Left renal cortex interstitium (tissue), 4 donors: ENCODE data around the gene MAMLD1. TPM values are rescaled to one million over a fixed set of nuclear protein-coding genes. Genes with fewer than 3 reads are reported as not detected.

ENCODE experiments used
- DNase-seq, 4 donors: peaks; one replicate each; pipeline ENCODE4 v3.0.0-alpha.2; 2013; ENCODE audit warnings: low read depth in 4 of 4, low spot score in 2 of 4, missing footprints in 1 of 4
- polyA plus RNA-seq, 4 donors: library from polyadenylated mRNA; unstranded; fragments of 120-200 nt; gene quantifications; one replicate each; pipeline ENCODE4 v1.2.1, GENCODE V29; 2013; ENCODE audit not compliant: insufficient read length in 4 of 4

MAMLD1 gene
- polyA plus RNA-seq, 4 donors = 6.4 to 7.8 (median 7.3) TPM

DNA sequence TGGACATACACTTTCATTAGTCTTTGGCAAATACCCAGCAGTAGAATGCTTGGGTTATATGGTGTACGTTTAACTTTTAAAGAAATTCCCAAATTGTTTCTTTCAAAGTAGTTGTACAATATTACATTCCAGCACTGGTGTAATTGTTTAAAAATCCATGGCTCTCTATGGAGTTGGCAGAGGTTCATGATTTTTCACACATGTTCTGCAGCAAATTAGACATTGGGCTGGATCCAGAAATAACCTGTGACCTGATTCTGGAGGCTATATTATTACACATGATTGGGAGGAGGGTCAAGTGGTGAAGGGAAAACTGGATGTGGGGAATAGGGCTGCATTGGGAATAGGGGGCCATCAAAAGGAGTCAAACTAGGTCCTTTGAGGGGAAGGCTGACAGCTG, 41.9 kb downstream of the MAMLD1 start:
- DNase-seq = no peak

DNA sequence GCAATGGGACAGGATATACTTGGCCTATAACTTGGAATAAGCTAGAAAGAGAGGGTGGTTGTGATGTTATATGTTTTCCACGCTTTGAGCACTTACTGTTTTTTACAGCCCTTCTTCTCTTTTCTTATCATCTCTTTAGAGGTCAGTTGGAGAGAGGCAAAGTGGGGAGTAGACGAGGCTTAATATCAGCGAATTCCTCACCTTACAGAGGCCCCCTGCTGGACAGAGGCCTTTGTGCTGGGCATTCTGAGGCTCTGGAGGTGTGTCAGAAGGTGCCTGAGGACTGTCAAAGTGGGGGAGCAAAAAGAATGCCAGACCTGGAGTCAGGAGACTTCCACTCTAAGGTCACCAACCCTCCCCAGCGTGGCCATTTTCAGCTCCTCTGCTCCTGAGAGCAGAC, 42.5 kb downstream of the MAMLD1 start:
- no peak for DNase-seq

DNA sequence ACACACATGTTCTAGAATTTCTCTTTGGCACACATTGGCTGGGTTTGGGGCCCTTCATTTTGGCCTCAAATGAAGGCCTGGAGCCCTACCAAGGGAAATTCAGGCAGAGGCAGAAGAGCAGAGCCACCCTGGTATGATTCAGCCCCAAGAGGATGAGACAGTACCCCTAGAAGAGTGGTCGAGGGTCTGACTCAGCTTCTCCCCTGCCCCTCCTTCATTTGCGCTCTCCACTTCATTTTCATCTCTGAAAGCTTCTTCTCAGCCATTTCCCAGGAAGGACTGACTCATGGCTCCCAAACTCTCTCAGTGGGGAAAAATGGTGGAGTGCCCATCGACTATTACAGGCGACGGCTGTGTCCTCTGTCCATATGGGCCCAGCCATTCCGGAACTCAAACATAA, 43.5 kb downstream of the MAMLD1 start:
- DNase-seq = no peak

DNA sequence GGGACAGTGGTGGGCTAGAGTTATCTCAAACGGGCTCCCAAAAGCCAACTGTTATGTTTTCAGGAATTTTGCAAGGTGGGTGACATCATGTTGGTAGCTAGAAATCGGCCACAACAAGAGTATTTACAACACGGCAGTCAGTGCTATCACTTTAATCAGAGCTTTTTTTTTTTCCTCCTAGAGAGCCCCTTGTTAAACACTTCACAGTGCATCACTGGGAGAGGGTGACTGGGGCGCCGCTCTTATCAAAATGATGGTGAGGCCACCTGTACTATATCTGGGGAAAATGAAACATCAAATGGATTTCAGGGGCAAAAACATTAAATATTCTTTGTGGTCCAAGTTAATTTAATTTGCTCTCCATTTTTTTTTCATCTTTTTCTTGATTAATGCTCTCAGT, 44.9 kb downstream of the MAMLD1 start:
- no peak for DNase-seq

DNA sequence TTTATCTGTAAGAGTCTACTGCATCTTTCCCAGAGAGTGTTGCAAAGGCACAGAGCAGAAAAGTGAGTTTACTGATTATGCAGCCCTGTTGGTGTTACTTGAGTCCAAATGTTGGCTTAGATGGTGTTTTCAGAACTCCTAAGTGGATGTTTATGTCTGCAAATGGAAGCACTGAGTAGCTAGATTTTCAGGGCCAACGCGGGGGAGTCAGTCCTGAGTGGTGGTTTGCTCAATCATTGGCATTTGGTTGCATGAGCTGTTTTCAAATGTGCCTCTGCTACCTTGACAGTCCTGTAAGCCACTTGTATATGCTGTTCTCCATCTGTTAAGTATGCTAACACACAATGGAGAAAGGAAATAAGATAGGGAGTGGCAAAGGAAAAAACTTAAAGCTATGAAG, 45.4 kb downstream of the MAMLD1 start:
- DNase-seq = no peak

DNA sequence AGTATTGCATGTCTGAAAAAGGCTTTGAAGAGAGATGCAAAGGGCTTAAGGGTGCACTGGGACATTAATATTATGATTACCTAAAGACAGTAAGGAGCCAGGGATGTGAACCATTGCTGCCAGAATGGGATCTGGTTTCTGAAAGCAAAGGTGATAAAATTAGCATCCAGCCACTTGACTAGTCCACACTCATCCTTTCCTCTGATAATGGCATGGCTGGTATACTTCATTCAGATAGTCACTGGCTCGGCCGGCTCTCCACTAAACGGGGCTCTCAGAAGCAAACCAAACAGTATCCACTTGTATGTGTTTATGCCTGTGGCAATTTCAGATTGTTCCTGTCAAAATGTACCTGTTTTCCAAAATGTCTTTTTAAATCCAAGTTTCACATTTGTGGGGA, 46.4 kb downstream of the MAMLD1 start:
- no peak for DNase-seq

DNA sequence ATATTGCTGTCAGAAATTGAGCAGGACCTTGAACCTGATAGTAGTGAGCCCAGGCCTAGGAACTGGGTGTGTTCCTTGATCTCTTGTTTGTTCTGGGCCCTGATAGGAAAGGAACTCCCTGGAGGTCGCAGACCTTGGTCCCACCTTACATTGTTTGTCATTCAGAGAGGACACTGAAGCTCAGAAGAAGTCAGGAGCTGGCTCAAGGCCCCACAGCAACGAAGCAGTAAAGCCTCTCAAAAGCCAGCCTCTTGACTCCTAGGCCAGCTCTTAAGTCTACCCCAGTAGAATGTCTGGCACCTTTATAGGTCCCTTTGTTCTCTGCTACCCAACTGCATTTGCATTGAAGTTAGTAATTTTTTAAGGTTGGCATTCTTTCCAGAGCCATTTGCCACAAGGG, 46.8 kb downstream of the MAMLD1 start:
- DNase-seq = no peak

DNA sequence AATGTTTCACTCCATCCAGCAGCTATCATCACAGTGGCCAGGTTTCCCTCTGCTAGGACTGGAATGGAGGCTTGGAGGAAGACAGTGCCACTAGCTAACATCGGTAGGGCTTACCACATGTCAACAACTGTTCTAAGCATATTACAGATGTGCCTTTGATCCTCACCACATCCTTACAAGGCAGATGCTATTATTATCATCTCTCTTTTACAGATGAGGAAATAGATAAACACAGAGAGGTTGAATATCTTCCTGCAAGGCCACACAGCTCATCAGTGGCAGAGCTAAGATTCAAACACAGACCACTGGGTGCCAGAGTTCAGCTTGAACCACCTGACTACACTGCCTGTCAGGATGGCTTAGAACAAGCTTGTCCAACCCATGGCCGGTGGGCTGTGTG, 47.4 kb downstream of the MAMLD1 start:
- no peak for DNase-seq

DNA sequence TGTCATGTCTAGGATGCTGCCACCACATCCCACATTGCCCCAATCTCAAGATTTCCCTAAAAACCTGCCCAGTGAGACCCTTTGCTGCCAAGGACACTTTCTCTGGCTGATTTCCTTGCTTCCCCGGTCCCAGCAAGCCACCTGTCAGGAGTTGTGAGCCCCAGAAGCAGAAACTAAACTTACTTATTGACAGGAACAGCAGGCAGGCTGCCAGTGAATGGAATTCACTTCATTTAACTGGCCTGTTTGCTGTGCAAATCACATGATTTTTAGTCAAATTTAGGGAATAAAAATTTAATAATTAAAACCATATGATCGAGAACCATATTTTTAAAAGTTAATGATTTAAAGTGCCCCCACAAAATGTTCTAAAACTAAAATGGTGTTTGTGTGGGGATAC, 48.5 kb downstream of the MAMLD1 start:
- DNase-seq = no peak

DNA sequence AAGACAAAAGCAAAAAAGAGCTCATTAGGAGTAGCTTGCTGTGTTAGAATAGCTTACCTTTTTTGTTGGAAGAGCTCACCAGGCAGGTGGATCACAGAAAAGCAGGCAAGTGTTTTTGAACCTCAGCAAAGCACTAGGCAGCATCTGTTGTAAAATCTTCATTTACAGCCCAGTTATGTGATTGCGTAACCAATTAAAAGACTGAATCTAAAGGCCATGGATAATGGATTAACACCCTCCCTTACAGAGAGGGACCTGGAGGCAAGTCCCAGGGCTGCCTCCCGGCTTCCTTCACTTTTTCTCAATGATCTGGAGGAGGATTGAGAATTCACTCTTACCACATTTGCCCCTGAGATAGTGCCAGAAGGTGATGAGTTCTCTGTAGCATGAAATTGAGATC, 51.1 kb downstream of the MAMLD1 start:
- DNase-seq = no peak

DNA sequence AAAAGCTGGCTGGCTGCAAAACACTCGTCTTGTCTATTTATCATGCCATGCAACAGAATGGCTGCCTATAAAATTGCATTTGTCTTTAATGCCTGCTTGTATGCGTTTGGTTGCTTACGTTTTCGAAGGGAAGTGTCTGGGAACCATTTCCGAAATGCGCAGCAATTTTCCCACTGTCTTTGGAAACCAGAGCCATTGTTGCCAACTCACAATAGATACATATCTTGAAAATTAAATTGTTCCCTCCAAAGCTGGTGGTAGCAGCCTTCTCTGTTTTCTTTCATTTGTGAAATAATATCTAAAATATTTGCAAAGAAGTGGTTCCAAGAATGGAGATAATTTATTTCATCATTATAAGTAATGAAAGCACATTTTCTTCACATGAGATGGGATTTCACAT, 53.4 kb downstream of the MAMLD1 start:
- no peak for DNase-seq

DNA sequence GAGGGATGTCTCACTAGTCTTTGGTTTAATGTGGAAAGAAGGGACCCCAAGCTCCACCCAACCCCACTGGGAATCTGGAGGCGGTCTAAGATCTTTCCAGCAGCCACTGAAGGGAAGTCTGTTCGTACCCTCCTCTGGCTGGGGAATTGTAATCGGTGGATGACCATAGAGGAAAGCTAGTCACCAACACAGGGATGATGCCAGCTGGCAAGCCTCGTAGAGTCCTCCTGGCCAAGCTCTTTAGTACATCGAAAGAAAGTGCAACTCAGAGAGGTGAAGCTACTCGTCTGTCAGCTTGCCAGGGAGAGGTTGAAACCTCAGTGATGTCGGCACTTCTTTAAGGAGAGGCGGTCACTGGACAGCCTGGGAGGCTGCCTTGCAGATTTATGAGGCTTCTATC, 58.7 kb downstream of the MAMLD1 start:
- no peak for DNase-seq

DNA sequence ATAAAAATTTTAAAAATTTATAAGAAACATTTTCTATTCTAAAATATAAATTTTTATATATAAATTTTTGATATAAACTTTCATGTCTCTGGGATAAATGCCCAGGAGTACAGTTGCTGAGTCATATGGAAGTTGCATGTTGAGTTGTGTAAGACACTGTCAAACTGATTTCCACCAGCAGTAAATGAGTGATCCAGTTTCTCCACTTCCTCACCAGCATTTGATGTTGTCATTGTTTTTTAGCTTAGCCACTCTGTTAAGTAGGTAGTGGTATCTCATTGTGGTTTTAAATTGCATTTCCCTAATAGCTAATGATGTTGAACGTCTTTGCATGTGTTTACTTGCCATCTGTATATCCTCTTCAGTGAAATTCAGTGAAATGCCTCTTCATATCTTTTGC, 66.5 kb downstream of the MAMLD1 start:
- DNase-seq = no peak

DNA sequence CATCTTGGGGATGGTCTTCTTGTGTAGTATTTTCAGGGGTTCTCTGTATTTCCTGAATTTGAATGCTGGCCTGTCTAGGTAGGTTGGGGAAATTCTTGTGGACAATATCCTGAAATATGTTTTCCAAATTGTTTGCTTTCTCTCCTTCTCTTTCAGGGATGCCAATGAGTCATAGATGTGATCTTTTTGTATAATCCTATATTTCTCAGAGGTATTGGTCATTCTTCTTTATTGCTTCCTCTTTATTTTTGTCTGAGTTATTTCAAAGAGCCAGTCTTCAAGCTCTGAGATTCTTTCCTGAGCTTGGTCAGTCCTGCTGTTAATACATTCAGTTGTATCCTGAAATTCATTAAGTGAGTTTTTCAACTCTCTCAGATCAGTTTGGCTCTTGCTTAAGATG, 73.1 kb downstream of the MAMLD1 start:
- DNase-seq = no peak

DNA sequence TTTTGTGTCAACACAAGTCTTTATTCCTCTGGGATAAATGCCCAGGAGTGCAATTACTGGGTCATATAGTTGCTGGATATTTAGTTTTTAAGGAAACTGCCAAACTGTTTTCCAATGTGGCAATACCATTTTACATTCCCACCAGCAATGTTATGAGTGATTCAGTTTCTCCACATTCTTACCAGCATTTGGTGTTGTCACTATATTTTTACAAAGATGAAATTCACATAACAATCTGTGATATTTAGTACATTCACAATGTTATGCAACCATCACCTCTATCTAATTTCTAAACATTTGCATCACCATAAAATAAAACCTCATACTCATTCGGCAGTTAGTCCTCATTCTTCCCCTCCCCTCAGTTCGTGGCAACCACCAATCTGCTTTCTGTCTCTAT, 75.0 kb downstream of the MAMLD1 start:
- no peak for DNase-seq

DNA sequence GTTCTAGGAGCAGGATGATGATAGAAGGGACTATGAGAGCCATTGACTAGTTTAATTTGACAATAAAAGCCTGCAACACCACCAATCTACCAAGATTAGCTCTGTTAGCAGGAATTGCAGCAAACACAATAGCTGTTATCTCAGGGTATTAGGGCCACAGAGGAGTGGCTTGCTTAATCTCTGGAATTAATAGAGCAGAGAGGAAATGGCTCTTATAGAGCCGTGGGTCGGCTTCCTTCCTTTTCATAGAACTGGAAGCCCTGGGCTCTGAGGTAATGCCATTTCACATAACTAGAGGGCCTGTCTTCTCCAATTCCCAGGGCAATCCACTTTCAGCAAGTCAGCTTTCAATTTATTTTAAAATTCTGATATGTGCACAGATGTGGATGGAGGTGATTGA, 83.0 kb downstream of the MAMLD1 start:
- DNase-seq = no peak

DNA sequence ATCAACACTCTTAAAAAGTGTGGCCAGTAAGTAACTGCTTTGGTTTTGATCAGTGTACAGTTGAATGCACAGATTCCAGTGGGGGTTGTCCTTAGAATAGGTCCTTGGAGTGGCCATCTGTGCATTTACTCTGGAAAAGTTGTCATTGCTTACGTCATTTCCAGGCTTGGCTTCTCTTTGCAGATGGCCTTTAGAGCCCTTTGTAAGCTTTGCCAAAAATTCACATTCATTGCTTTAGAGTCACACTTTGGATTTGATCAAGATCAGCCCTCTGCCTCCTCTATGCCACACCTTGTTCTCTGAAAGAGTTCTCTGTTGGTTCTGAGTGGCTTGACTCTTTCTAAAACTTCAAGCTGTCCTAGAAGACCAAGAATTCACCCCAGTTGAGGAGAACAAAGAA, 83.9 kb downstream of the MAMLD1 start:
- DNase-seq = no peak

DNA sequence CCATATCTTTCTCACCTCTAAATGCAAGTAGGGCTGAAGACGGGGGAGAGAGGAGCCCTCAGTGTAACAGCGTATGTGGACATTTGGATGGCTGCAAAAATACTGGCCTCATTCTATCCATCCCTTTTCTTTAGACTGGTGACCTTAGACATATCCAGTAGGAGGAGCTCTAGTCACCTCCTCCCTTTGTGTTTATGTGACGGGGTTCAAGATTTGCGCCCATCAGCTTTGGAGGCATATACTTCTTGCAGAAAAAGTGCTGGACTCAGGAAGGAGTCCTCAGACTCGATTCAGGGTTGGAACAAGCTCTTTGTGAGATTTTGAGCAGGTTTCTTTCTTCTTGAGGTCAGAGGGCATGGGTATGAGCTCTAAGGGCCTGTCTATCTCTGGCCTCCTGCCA, 86.2 kb downstream of the MAMLD1 start:
- DNase-seq = no peak

DNA sequence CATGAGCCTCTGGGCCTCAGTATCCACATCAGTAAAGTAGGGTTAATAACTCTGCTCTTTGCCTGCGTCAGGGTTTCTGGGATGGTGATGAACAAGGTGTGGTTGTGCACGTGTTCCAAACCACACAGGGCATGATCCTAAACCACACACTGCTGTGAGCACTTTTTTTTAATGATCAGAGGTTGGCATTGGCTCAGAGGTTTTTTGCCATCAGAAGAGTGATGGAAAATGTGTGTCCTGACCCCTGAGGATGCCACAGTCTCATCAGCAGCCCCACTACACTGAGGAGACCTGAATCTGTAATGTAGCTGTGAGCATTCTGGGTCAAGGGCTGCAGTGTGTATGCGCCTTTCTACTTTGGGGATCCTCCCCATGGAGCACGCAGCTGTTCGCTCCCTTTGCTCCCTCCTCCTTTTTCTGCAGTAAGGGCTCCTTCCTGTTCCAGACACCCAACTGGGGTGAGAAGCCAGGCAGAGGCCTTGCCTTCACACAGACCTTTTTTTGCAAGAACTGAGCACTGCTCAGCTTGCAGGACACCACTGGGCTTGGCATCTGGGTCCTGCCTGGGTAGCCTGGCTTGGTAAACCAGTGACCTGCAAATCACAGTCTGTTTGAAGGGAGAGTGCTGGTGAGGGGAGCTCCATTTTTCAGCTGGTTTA, 87.5 kb downstream of the MAMLD1 start:
- no peak for DNase-seq

DNA sequence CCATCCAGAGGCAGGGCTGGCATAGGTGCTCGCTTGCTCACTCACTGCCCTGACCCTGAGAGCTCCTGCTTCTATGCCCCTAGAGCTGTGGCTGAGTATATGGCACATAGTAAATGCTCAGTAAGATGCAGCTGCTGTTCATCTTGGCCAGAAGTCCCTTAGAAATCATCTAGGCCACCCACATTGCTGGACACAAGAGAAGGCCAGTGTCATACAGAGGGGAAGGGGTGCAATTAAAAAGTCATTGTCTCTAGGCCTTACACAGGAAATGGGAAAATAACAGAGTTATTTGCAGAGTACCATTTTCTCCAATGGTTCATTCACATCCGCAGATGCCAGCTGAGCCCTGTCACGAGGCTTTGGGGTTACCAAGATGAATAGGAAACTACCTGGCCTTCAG, 88.8 kb downstream of the MAMLD1 start:
- no peak for DNase-seq

DNA sequence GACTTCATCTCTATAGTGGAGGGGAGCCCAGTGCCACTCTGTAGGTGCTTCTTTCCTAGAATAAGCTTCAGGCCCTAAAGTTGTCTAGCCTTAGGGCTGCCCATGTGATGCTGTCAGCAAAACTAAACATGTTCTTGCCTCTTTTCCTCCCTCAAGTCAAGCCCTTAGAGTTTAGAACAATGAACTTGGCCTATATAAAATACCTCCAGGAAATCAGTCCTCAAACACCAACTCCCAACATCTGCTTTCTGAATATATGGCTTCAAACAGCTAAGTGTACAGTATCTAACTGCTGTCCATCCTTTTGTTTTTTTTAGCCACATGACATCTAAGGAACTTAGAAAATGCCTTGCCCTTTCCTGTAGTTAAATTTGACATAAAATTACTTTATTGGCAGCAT, 91.0 kb downstream of the MAMLD1 start:
- DNase-seq = no peak

DNA sequence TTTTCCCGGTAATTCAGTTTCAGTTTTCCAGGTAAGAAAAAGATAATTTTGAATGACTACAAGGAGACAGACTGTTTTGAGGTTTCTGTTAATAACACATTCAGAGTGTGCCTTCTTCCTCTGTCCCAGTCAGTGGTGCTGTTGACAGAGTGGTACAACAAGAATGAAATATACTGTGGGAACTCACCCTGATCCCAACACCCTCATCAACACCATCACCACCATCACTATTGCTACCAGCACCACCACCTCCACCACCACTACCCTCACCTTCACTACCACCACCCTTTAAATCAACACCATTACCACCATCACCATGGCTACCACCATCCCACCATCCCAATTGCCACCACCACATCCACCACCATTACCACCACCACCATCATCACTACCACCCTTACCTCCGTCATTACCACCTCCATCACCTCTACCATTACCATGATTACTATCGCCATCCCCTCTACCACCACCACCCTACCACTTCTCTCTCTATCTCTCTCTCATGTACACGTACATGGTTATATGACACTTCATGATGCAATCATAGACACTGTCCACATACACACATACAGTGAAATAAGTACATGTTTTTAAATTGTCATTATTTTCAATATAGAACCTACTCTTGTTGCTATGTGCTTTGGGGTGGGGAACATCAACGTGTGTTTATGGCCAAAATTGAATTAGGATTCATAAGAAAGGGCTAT, 91.5 kb downstream of the MAMLD1 start:
- no peak for DNase-seq

DNA sequence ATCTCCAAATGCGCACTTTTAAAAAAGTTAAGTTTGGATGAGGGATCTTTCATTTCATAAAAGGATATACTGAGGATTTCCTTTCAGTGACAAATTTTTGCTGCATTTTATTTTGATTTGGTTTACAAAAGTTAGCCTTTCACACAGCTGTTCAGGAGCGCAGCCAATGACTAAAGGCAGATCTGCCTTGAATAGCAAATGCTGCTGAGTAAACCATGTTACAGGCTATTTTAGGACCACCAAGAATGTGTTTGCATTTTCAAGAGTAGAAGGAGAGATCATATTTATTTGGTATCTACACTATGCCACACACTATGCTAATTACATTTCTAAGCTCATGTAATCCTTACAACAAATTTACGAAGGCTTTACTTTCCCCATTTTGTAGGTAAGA, 92.1 kb downstream of the MAMLD1 start:
- no peak for DNase-seq
